Measurements from ENCODE around the gene LCN12. TPM values are rescaled to one million over a fixed set of nuclear protein-coding genes. Genes with fewer than 3 reads are reported as not detected.

Gene LCN12
- total RNA-seq, 4 donors from 2014 or later = 5.4 to 43.2 (median 10.3) TPM; not detected in 1

GRCh38 chr9:136939996-136940525 is 12.0 kb upstream of the LCN12 start:
- Histone ChIP-seq H3K4me1 (peaks cover 0 to 9% of the 10 kb centered on the region in 2 donors), H3K27me3 (no peaks in the 10 kb centered on the region), H3K36me3 (no peaks in the 10 kb centered on the region), H3K9me3 (no peaks in the 10 kb centered on the region), H3K4me3 (no peak overlapping the region), H3K27ac (no peak overlapping the region)
- TF ChIP-seq POLR2A (IDR thresholded peaks at IDR 0.05) = no peak
- no peak for TF ChIP-seq CTCF (IDR thresholded peaks at IDR 0.05)
- intact Hi-C loops (cut with DNase I; ENCODE audit: low total_unique reads) = no loop called here
- no peak for DNase-seq

GRCh38 chr9:136940526-136941230 is 11.4 kb upstream of the LCN12 start:
- no peaks in the 10 kb centered on the region for H3K36me3 ChIP-seq
- intact Hi-C loops (cut with DNase I; ENCODE audit: low total_unique reads) = no loop called here

GRCh38 chr9:136941231-136942111 is 10.6 kb upstream of the LCN12 start:
- Histone ChIP-seq H3K9me3 (no peaks in the 10 kb centered on the region), H3K36me3 (no peaks in the 10 kb centered on the region), H3K4me3 (no peak overlapping the region), H3K4me1 (peaks cover 0 to 9% of the 10 kb centered on the region in 2 donors), H3K27me3 (no peaks in the 10 kb centered on the region), H3K27ac (no peak overlapping the region)
- intact Hi-C loops (cut with DNase I; ENCODE audit: low total_unique reads) = no loop called here
- DNase-seq = peak in 1 of 2 donors; percentile 16
- no peak for TF ChIP-seq POLR2A (IDR thresholded peaks at IDR 0.05)
- no peak for TF ChIP-seq CTCF (IDR thresholded peaks at IDR 0.05)

More at GRCh38 chr9:136940526-136941230, 11.4 kb upstream of the LCN12 start:
- H3K4me3 ChIP-seq = no peak overlapping the region
- peak in 1 of 2 donors; percentile 13 for DNase-seq
- peaks cover 0 to 9% of the 10 kb centered on the region in 2 donors for H3K4me1 ChIP-seq
- no peaks in the 10 kb centered on the region for H3K9me3 ChIP-seq
- TF ChIP-seq POLR2A (IDR thresholded peaks at IDR 0.05) (no peak), CTCF (IDR thresholded peaks at IDR 0.05) (no peak)
- H3K27me3 ChIP-seq = no peaks in the 10 kb centered on the region
- no peak overlapping the region for H3K27ac ChIP-seq

- peak in 1 of 2 donors; percentile 19 for DNase-seq
- Histone ChIP-seq H3K27ac (no peak overlapping the region), H3K9me3 (no peaks in the 10 kb centered on the region), H3K27me3 (no peaks in the 10 kb centered on the region), H3K4me3 (no peak overlapping the region), H3K4me1 (peaks cover 0 to 9% of the 10 kb centered on the region in 2 donors), H3K36me3 (no peaks in the 10 kb centered on the region)
- intact Hi-C loops (cut with DNase I; ENCODE audit: low total_unique reads) = no loop called here
- TF ChIP-seq POLR2A (IDR thresholded peaks at IDR 0.05) (no peak), CTCF (IDR thresholded peaks at IDR 0.05) (no peak)
Observed at GRCh38 chr9:136942112-136942880, 9.8 kb upstream of the LCN12 start.
